ENCODE measurements around the gene SLC2A14.
"Not testable (repeated sequence)": the region's sequence is repeated elsewhere in the genome, so short reads cannot be mapped to it uniquely, and the experiment has no call there.

SLC2A14 gene

GRCh38 chr12:7870335-7870734, 2.4 kb downstream of the SLC2A14 start:
- DNase-seq (ENCODE audit: low read depth in 2 of 2), result no peak

GRCh38 chr12:7869137-7869536, 3.6 kb downstream of the SLC2A14 start:
- DNase-seq (ENCODE audit: low read depth in 2 of 2), result no peak

- DNase-seq (ENCODE audit: low read depth in 2 of 2), result no peak
These were observed 4.3 kb downstream of the SLC2A14 start for GRCh38 chr12:7868391-7868790.

- no peak for DNase-seq (ENCODE audit: low read depth in 2 of 2)
These were observed 8.0 kb downstream of the SLC2A14 start for GRCh38 chr12:7864601-7865150.

GRCh38 chr12:7862814-7863348, 9.8 kb downstream of the SLC2A14 start:
- DNase-seq (ENCODE audit: low read depth in 2 of 2), result peak in 1 of 2 donors; percentile 12

- not testable (repeated sequence) for DNase-seq (ENCODE audit: low read depth in 2 of 2)
These were observed 10.4 kb downstream of the SLC2A14 start for GRCh38 chr12:7862301-7862700.

- DNase-seq (ENCODE audit: low read depth in 2 of 2), result no peak
These were observed 13.2 kb downstream of the SLC2A14 start for GRCh38 chr12:7859552-7859951.

- DNase-seq (ENCODE audit: low read depth in 2 of 2), result no peak
These were observed 14.7 kb downstream of the SLC2A14 start for GRCh38 chr12:7857971-7858370.

- DNase-seq (ENCODE audit: low read depth in 2 of 2), result no peak
These were observed 16.2 kb downstream of the SLC2A14 start for GRCh38 chr12:7856516-7856915.

- DNase-seq (ENCODE audit: low read depth in 2 of 2), result no peak
These were observed 19.2 kb downstream of the SLC2A14 start for GRCh38 chr12:7853557-7853956.

GRCh38 chr12:7851622-7852081, 21.1 kb downstream of the SLC2A14 start:
- not testable (repeated sequence) for DNase-seq (ENCODE audit: low read depth in 2 of 2)

- not testable (repeated sequence) for DNase-seq (ENCODE audit: low read depth in 2 of 2)
These were observed 22.6 kb downstream of the SLC2A14 start for GRCh38 chr12:7850099-7850498.

GRCh38 chr12:7848098-7848422, 24.7 kb downstream of the SLC2A14 start:
- DNase-seq (ENCODE audit: low read depth in 2 of 2), result not testable (repeated sequence)

GRCh38 chr12:7847226-7848097, 25.3 kb downstream of the SLC2A14 start:
- not testable (repeated sequence) for DNase-seq (ENCODE audit: low read depth in 2 of 2)

GRCh38 chr12:7844116-7844515, 28.6 kb downstream of the SLC2A14 start:
- DNase-seq (ENCODE audit: low read depth in 2 of 2), result no peak

- DNase-seq (ENCODE audit: low read depth in 2 of 2), result not testable (repeated sequence)
These were observed 29.1 kb downstream of the SLC2A14 start for GRCh38 chr12:7843583-7843982.

- DNase-seq (ENCODE audit: low read depth in 2 of 2), result not testable (repeated sequence)
These were observed 29.6 kb downstream of the SLC2A14 start for GRCh38 chr12:7843149-7843548.

- not testable (repeated sequence) for DNase-seq (ENCODE audit: low read depth in 2 of 2)
These were observed 30.3 kb downstream of the SLC2A14 start for GRCh38 chr12:7842444-7842843.

- not testable (repeated sequence) for DNase-seq (ENCODE audit: low read depth in 2 of 2)
These were observed 32.9 kb downstream of the SLC2A14 start for GRCh38 chr12:7839848-7840247.

- not testable (repeated sequence) for DNase-seq (ENCODE audit: low read depth in 2 of 2)
These were observed 33.5 kb downstream of the SLC2A14 start for GRCh38 chr12:7839226-7839625.

- DNase-seq (ENCODE audit: low read depth in 2 of 2), result no peak
These were observed 35.3 kb downstream of the SLC2A14 start for GRCh38 chr12:7837366-7837765.

- no peak for DNase-seq (ENCODE audit: low read depth in 2 of 2)
These were observed 36.9 kb downstream of the SLC2A14 start for GRCh38 chr12:7835766-7836165.

GRCh38 chr12:7835116-7835515, 37.6 kb downstream of the SLC2A14 start:
- no peak for DNase-seq (ENCODE audit: low read depth in 2 of 2)

All from stimulated activated CD8-positive, alpha-beta memory T cell treated with anti-CD3 and anti-CD28 coated beads, Interleukin-15, amount 100 ng/mL, for 48 hours (primary cell).